ENCODE data around the gene RPA3. TPM values are rescaled to one million over a fixed set of nuclear protein-coding genes. Genes with fewer than 3 reads are reported as not detected.
"Not testable (repeated sequence)": the region's sequence is repeated elsewhere in the genome, so short reads cannot be mapped to it uniquely, and the experiment has no call there.

The RPA3 gene
- total RNA-seq, 1 experiment from 2014 or later = 44.2 TPM

DNA sequence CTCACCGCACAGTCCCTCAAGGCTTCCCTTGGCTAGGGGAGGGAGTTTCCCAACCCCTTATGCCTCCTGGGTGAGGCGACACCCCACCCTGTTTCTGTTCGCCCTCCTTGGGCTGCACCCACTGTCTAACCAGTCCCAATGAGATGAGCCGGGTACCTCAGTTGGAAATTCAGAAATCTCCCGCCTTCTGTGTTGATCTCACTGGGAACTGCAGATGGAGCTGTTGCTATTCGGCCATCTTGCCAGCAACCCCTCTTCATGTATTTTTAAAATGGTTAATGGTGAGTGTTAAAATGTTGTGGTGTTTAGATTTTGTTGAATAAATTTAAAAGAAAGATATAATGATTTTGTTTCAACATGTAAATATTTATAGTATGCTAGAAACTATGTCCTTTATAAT lies 55.9 kb downstream of the RPA3 start:
- Mint-ChIP-seq H3K36me3 (ENCODE audit: insufficient read depth, unreplicated experiment) (no peaks in the 10 kb centered on the region), H3K4me1 (ENCODE audit: insufficient read depth, unreplicated experiment) (no peaks in the 10 kb centered on the region), H3K4me3 (ENCODE audit: unreplicated experiment) (no peak overlapping the region), H3K9me3 (ENCODE audit: unreplicated experiment) (peaks cover 11% of the 10 kb centered on the region), H3K27ac (ENCODE audit: low read depth, unreplicated experiment) (no peak overlapping the region), H3K27me3 (ENCODE audit: insufficient read depth, unreplicated experiment) (no peaks in the 10 kb centered on the region)
- TF ChIP-seq, protein P1, sequence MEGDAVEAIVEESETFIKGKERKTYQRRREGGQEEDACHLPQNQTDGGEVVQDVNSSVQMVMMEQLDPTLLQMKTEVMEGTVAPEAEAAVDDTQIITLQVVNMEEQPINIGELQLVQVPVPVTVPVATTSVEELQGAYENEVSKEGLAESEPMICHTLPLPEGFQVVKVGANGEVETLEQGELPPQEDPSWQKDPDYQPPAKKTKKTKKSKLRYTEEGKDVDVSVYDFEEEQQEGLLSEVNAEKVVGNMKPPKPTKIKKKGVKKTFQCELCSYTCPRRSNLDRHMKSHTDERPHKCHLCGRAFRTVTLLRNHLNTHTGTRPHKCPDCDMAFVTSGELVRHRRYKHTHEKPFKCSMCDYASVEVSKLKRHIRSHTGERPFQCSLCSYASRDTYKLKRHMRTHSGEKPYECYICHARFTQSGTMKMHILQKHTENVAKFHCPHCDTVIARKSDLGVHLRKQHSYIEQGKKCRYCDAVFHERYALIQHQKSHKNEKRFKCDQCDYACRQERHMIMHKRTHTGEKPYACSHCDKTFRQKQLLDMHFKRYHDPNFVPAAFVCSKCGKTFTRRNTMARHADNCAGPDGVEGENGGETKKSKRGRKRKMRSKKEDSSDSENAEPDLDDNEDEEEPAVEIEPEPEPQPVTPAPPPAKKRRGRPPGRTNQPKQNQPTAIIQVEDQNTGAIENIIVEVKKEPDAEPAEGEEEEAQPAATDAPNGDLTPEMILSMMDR (IDR thresholded peaks at IDR 0.05; ENCODE audit: unreplicated experiment) = no peak
- POLR2A ChIA-PET = interaction anchor here (0.6 kb wide), 1 partner anchor 105 kb away, joined by 4 read pairs; no protein-coding TSS in a partner anchor
- intact Hi-C loops (cut with micrococcal nuclease) = no loop called here
- no TSS peak for BruUV-seq (replicated peaks)
- CTCF ChIA-PET = interaction anchor here (0.6 to 0.8 kb wide), 2 partner anchors 80 to 549 kb away, joined by 3 read pairs; no protein-coding TSS in a partner anchor
- peak; percentile 20 for DNase-seq (ENCODE audit: unreplicated experiment)

DNA sequence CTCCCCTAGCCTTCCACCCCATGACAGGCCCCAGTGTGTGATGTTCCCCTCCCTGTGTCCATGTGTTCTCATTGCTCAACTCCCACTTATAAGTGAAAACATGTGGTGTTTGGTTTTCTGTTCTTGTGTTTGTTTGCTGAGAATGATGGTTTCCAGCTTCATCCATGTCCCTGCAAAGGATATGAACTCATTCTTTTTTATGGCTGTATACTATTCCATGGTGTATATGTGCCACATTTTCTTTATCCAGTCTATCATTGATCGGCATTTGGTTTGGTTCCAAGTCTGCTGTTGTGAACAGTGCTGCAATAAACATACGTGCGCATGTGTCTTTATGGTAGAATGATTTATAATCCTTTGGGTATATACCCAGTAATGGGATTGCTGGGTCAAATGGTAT lies 61.9 kb downstream of the RPA3 start:
- H3K36me3 Mint-ChIP-seq (ENCODE audit: insufficient read depth, unreplicated experiment); BruUV-seq (replicated peaks); intact Hi-C loops (cut with micrococcal nuclease); H3K4me1 Mint-ChIP-seq (ENCODE audit: insufficient read depth, unreplicated experiment); H3K27me3 Mint-ChIP-seq (ENCODE audit: insufficient read depth, unreplicated experiment); H3K27ac Mint-ChIP-seq (ENCODE audit: low read depth, unreplicated experiment); DNase-seq (ENCODE audit: unreplicated experiment); H3K4me3 Mint-ChIP-seq (ENCODE audit: unreplicated experiment): not testable (repeated sequence)
- POLR2A ChIA-PET = interaction anchor here (0.7 kb wide), 1 partner anchor 16 kb away, joined by 3 read pairs; the partner anchor contains the start of gene UMAD1
- peaks cover 11% of the 10 kb centered on the region for H3K9me3 Mint-ChIP-seq (ENCODE audit: unreplicated experiment)
- CTCF ChIA-PET = interaction anchor here (0.6 kb wide), 1 partner anchor 411 kb away, joined by 3 read pairs; no protein-coding TSS in a partner anchor

DNA sequence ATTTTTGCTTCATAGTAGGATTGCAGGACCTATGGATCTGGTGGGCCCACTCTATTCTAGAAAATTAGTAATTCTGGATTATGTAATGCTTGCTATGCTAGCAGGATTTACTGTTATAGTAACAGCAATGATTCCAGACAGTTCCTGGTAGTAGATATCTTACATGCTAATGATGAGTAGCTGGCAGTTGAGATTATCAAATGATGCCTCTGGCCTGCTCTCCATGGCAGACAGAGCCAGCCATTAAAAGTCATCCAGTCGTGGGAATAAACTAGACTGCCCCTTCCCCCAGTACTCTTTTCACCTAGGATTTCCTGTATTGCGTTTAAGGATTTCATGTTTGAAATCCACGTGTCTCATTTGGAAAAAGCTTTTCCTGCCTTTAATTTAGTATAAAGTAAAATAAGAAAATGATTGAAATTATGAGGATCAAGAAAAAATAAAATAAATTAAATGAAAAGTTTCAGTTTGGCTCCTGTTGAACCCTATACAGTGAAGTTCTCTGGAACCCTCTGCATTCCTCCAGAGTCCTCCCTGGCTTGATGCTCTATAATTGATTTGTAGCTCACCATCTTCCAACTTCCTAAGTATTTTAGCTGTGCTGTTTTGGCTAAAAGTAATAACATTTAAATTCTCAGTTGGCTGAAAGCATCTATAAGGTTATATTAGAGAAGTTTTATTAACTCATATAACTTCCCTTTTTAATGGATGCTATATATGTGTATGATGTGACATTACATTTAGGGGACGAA lies 63.3 kb downstream of the RPA3 start:
- no peaks in the 10 kb centered on the region for H3K36me3 Mint-ChIP-seq (ENCODE audit: insufficient read depth, unreplicated experiment)
- BruUV-seq (replicated peaks) = no TSS peak
- ChIA-PET CTCF (interaction anchor here (0.6 to 2.2 kb wide), 6 partner anchors 10 to 602 kb away, joined by 3 to 8 read pairs (median 3); no protein-coding TSS in a partner anchor), POLR2A (interaction anchor here (0.7 kb wide), 1 partner anchor 10 kb away, joined by 3 read pairs; no protein-coding TSS in a partner anchor)
- peak overlapping the region; percentile 69 for H3K27ac Mint-ChIP-seq (ENCODE audit: low read depth, unreplicated experiment)
- peaks cover 13% of the 10 kb centered on the region for H3K4me1 Mint-ChIP-seq (ENCODE audit: insufficient read depth, unreplicated experiment)
- no peak overlapping the region for H3K4me3 Mint-ChIP-seq (ENCODE audit: unreplicated experiment)
- no peak for DNase-seq (ENCODE audit: unreplicated experiment)
- peaks cover 11% of the 10 kb centered on the region for H3K9me3 Mint-ChIP-seq (ENCODE audit: unreplicated experiment)
- TF ChIP-seq, protein P1 (IDR thresholded peaks at IDR 0.05; ENCODE audit: unreplicated experiment) = no peak
- H3K27me3 Mint-ChIP-seq (ENCODE audit: insufficient read depth, unreplicated experiment) = no peaks in the 10 kb centered on the region
- intact Hi-C loops (cut with micrococcal nuclease) = no loop called here

DNA sequence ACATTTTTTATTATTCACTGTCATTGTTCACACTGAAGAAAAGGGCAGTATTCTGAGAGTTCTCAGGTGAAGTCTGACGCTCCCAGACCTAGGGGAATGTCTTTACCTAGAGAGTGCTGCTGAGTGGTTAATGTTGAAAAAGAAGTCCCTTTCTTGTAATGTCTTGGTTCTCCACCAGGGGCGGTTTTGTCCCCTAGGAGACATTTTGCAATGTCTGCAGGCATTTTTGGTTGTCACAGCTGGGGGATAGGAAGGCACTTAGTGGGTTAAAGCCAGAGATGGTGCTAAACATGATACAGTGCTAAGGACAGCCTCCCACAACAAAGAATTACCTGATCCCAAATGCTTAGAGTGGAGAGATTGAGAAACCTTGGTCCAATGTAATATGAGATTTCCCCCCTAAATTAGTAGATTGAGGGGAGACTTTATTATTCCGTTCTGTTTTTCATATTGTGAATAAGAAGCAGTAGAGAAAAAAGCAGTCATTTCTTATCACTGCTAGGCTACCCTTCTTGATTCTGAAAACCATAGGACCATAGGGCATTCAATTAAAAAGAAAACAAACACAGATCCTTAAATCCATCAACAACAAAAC lies 64.7 kb downstream of the RPA3 start:
- intact Hi-C loops (cut with micrococcal nuclease) = no loop called here
- Mint-ChIP-seq H3K27ac (ENCODE audit: low read depth, unreplicated experiment) (no peak overlapping the region), H3K27me3 (ENCODE audit: insufficient read depth, unreplicated experiment) (no peaks in the 10 kb centered on the region), H3K4me1 (ENCODE audit: insufficient read depth, unreplicated experiment) (peaks cover 13% of the 10 kb centered on the region), H3K36me3 (ENCODE audit: insufficient read depth, unreplicated experiment) (no peaks in the 10 kb centered on the region), H3K4me3 (ENCODE audit: unreplicated experiment) (no peak overlapping the region), H3K9me3 (ENCODE audit: unreplicated experiment) (no peaks in the 10 kb centered on the region)
- TF ChIP-seq, protein P1 (IDR thresholded peaks at IDR 0.05; ENCODE audit: unreplicated experiment) = peak; percentile 38
- POLR2A ChIA-PET = interaction anchor here (1.6 kb wide), 1 partner anchor 12 kb away, joined by 3 read pairs; no protein-coding TSS in a partner anchor
- DNase-seq (ENCODE audit: unreplicated experiment) = peak; percentile 41
- no TSS peak for BruUV-seq (replicated peaks)
- CTCF ChIA-PET = interaction anchor here (0.6 to 2.2 kb wide), 2 partner anchors 9 to 12 kb away, joined by 4 to 8 read pairs; no protein-coding TSS in a partner anchor

Measured in MCF 10A (cell line).